K562 (cell line): ENCODE results near the gene CCDC87. TPM values are rescaled to one million over a fixed set of nuclear protein-coding genes. Genes with fewer than 3 reads are reported as not detected.
A peak's percentile ranks its signal among the peaks of the same experiment; 100 is the strongest.

Source experiments
- FOS ChIP-seq: IDR thresholded peaks from 3 replicates; pipeline ENCODE4 v1.6.1; 2011; ENCODE audit not compliant: insufficient read length; ENCODE audit errors: extremely low read depth
- FOXP1 ChIP-seq: sonication (generic); formaldehyde crosslinking; IDR thresholded peaks from 2 replicates; pipeline ENCODE4 v1.8.0; 2022; ENCODE audit warnings: mild to moderate bottlenecking, missing genetic modification reagents
- GABPB2 ChIP-seq: fragments of 250-450 bp; sonication (Bioruptor Pico); conservative IDR thresholded peaks from 2 replicates; pipeline ENCODE4 v1.5.1; 2021; ENCODE audit warnings: mild to moderate bottlenecking
- GTF2E2 ChIP-seq: fragments of 200-800 bp; sonication (Bioruptor generic); IDR thresholded peaks from 2 replicates; pipeline ENCODE4 v1.6.1; 2016; ENCODE audit warnings: missing genetic modification characterization, missing compliant biosample characterization
- MED1 ChIP-seq: sonication (generic); formaldehyde crosslinking; IDR thresholded peaks from 2 replicates; pipeline ENCODE4 v1.8.1; 2023; ENCODE audit warnings: missing genetic modification reagents, borderline replicate concordance
- SMAD4 ChIP-seq: fragments of 250-450 bp; sonication (Bioruptor Pico); conservative IDR thresholded peaks from 2 replicates; pipeline ENCODE4 v1.8.0; 2021; ENCODE audit warnings: inconsistent platforms, mild to moderate bottlenecking, moderate library complexity
- SNRNP70 ChIP-seq: fragments of 200-400 bp; formaldehyde crosslinking; optimal IDR thresholded peaks from 2 replicates; pipeline ENCODE3; 2017; ENCODE audit warnings: low read depth, low read length
- SREBF2 ChIP-seq: sonication (generic); formaldehyde crosslinking; IDR thresholded peaks from 2 replicates; pipeline ENCODE4 v1.4.0; 2020; ENCODE audit warnings: mild to moderate bottlenecking, missing genetic modification reagents
- SRSF7 ChIP-seq: fragments of 200-400 bp; formaldehyde crosslinking; optimal IDR thresholded peaks from 2 replicates; pipeline ENCODE3; 2017; ENCODE audit warnings: mild to moderate bottlenecking, low read depth, low read length
- U2AF1 ChIP-seq: fragments of 200-400 bp; formaldehyde crosslinking; optimal IDR thresholded peaks from 2 replicates; pipeline ENCODE3; 2017; ENCODE audit warnings: mild to moderate bottlenecking, low read depth, low read length, moderate library complexity
- ZNF143 ChIP-seq: sonication (generic); formaldehyde crosslinking; IDR thresholded peaks from 2 replicates; pipeline ENCODE4 v1.9.0; 2022; ENCODE audit warnings: mild to moderate bottlenecking, missing genetic modification reagents
- ZNF175 ChIP-seq: fragments of 200-800 bp; sonication (Bioruptor generic); IDR thresholded peaks from 2 replicates; pipeline ENCODE4 v1.6.1; 2016; ENCODE audit warnings: low read depth, mild to moderate bottlenecking, missing genetic modification characterization, missing compliant biosample characterization
- ZNF316 ChIP-seq: fragments of 450-650 bp; IDR thresholded peaks from 2 replicates; pipeline ENCODE4 v1.6.1; 2016
- ZNF589 ChIP-seq: fragments of 200-800 bp; sonication (Bioruptor generic); IDR thresholded peaks from 2 replicates; pipeline ENCODE4 v1.6.1; 2016; ENCODE audit warnings: low read depth, missing genetic modification characterization, missing compliant biosample characterization
- polyA plus RNA-seq, 8 experiments: library from polyadenylated mRNA; depleted of rRNA in 4 of 8; stranded (reverse) in 5 of 8; unstranded in 3 of 8; fragments of >200 nt; fragmentation: Nextera tagmentation in 2 of 8; fragmentation: Illumina TruSeq in 1 of 8; extraction: Ambion mirVana in 2 of 8; extraction: Trizol in 1 of 8; gene quantifications; 2 replicates each; pipeline versions ENCODE4 v1.2.1 to v1.2.3, GENCODE V29; 2011 to 2014; ENCODE audit warnings: inconsistent platforms in 1 of 8, missing spikeins in 1 of 8
- total RNA-seq, 7 experiments: library from RNA; depleted of rRNA in 6 of 7; stranded (reverse); fragments of >200 nt in 6 of 7; fragmentation: Illumina TruSeq in 2 of 7; extraction: Trizol in 2 of 7; gene quantifications; 2 replicates each; pipeline versions ENCODE4 v1.2.1 to v1.2.3, GENCODE V29; 2011 to 2021; ENCODE audit warnings: low replicate concordance in 1 of 7
- TF ChIP-seq, protein P1 (sequence below): fragments of 450-650 bp; formaldehyde crosslinking; IDR thresholded peaks from 2 replicates; pipeline ENCODE4 v1.4.0; 2020; ENCODE audit warnings: mild to moderate bottlenecking, moderate library complexity
- TF ChIP-seq, protein P2 (sequence below): fragments of 450-650 bp; IDR thresholded peaks from 2 replicates; pipeline ENCODE4 v1.6.1; 2016; ENCODE audit warnings: borderline replicate concordance
- TF ChIP-seq, protein P3 (sequence below), 2 experiments: fragments of 450-650 bp; IDR thresholded peaks; 2 replicates each; pipeline ENCODE4 v1.6.1; 2016
- TF ChIP-seq, protein P4 (sequence below): sonication (generic); formaldehyde crosslinking; IDR thresholded peaks from 2 replicates; pipeline ENCODE4 v1.8.0; 2023; ENCODE audit warnings: mild to moderate bottlenecking, missing genetic modification reagents

Gene CCDC87
- total and polyA plus RNA-seq, 9 of the 15 experiments (the other 6 are each of a cell fraction or from before 2014, with no cell fraction given): 0.03 to 0.44 (median 0.15) TPM; not detected in 1

DNA sequence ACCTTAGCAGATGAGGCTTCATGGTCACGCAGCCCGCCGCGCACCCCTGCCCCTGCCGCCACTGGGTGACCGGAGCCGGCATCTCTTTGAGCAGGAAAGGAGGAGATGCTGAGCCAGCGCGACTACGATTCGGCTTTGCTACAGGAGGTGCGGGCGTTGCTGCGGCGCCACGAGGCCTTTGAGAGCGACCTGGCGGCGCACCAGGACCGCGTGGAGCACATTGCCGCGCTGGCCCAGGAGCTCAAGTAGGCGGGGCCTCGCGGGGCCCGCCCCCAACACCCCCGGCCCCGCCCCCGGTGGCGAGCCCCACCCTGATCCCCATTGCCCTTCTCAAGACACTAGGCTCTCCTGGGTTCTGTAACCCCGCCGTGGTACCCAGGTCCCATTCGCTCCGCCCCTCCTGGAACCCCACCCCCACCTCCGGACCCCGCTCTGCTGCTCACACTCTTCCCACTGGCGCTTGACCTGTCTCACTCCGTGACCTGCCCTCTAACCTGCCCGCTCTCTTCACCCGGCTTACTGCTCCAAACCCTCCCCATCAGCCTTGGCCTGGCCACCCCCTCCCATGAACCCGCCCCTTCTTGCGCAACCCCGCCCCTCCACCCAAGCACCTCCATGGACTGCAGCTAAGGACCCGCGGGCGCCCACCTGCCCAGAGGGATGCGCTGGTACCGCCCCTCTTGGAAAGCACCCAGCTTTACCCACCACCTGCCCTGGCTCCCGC lies 33.6 kb downstream of the CCDC87 start (continued):
- TF ChIP-seq FOXP1 (CRISPR knock-in tag) (peak; percentile 92; the same call in 1 of the 2 replicates), SMAD4 (CRISPR knock-in tag) (no peak), ZNF143 (peak; percentile 48; the same call in 1 of the 2 replicates), ZNF589 (CRISPR knock-in tag) (no peak), MED1 (no peak), FOS (no peak), SRSF7 (no peak), SNRNP70 (no peak), U2AF1 (no peak), SREBF2 (CRISPR knock-in tag) (no peak), ZNF175 (CRISPR knock-in tag) (no peak), GABPB2 (CRISPR knock-in tag) (no peak), ZNF316 (peak; percentile 31; the same call in 1 of the 2 replicates), GTF2E2 (tag) (no peak)
- TF ChIP-seq, protein P1, sequence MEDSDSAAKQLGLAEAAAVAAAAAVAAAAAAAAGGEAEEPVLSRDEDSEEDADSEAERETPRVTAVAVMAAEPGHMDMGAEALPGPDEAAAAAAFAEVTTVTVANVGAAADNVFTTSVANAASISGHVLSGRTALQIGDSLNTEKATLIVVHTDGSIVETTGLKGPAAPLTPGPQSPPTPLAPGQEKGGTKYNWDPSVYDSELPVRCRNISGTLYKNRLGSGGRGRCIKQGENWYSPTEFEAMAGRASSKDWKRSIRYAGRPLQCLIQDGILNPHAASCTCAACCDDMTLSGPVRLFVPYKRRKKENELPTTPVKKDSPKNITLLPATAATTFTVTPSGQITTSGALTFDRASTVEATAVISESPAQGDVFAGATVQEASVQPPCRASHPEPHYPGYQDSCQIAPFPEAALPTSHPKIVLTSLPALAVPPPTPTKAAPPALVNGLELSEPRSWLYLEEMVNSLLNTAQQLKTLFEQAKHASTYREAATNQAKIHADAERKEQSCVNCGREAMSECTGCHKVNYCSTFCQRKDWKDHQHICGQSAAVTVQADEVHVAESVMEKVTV: no peak
- TF ChIP-seq, protein P2, sequence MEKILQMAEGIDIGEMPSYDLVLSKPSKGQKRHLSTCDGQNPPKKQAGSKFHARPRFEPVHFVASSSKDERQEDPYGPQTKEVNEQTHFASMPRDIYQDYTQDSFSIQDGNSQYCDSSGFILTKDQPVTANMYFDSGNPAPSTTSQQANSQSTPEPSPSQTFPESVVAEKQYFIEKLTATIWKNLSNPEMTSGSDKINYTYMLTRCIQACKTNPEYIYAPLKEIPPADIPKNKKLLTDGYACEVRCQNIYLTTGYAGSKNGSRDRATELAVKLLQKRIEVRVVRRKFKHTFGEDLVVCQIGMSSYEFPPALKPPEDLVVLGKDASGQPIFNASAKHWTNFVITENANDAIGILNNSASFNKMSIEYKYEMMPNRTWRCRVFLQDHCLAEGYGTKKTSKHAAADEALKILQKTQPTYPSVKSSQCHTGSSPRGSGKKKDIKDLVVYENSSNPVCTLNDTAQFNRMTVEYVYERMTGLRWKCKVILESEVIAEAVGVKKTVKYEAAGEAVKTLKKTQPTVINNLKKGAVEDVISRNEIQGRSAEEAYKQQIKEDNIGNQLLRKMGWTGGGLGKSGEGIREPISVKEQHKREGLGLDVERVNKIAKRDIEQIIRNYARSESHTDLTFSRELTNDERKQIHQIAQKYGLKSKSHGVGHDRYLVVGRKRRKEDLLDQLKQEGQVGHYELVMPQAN: no peak
- TF ChIP-seq, protein P3, sequence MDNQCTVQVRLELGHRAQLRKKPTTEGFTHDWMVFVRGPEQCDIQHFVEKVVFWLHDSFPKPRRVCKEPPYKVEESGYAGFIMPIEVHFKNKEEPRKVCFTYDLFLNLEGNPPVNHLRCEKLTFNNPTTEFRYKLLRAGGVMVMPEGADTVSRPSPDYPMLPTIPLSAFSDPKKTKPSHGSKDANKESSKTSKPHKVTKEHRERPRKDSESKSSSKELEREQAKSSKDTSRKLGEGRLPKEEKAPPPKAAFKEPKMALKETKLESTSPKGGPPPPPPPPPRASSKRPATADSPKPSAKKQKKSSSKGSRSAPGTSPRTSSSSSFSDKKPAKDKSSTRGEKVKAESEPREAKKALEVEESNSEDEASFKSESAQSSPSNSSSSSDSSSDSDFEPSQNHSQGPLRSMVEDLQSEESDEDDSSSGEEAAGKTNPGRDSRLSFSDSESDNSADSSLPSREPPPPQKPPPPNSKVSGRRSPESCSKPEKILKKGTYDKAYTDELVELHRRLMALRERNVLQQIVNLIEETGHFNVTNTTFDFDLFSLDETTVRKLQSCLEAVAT (IDR thresholded peaks at IDR 0.05): no peak
- TF ChIP-seq, protein P4, sequence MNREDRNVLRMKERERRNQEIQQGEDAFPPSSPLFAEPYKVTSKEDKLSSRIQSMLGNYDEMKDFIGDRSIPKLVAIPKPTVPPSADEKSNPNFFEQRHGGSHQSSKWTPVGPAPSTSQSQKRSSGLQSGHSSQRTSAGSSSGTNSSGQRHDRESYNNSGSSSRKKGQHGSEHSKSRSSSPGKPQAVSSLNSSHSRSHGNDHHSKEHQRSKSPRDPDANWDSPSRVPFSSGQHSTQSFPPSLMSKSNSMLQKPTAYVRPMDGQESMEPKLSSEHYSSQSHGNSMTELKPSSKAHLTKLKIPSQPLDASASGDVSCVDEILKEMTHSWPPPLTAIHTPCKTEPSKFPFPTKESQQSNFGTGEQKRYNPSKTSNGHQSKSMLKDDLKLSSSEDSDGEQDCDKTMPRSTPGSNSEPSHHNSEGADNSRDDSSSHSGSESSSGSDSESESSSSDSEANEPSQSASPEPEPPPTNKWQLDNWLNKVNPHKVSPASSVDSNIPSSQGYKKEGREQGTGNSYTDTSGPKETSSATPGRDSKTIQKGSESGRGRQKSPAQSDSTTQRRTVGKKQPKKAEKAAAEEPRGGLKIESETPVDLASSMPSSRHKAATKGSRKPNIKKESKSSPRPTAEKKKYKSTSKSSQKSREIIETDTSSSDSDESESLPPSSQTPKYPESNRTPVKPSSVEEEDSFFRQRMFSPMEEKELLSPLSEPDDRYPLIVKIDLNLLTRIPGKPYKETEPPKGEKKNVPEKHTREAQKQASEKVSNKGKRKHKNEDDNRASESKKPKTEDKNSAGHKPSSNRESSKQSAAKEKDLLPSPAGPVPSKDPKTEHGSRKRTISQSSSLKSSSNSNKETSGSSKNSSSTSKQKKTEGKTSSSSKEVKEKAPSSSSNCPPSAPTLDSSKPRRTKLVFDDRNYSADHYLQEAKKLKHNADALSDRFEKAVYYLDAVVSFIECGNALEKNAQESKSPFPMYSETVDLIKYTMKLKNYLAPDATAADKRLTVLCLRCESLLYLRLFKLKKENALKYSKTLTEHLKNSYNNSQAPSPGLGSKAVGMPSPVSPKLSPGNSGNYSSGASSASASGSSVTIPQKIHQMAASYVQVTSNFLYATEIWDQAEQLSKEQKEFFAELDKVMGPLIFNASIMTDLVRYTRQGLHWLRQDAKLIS: no peak
